Right lobe of liver (tissue), 4 donors: ENCODE data around the gene STAP2.
"Not testable (repeated sequence)": the region's sequence is repeated elsewhere in the genome, so short reads cannot be mapped to it uniquely, and the experiment has no call there.

Experiments
- POLR2A ChIP-seq: fragments of 450-650 bp; IDR thresholded peaks from one replicate; pipeline ENCODE4 v1.6.1; 2017; ENCODE audit warnings: antibody characterized with exemption, mild to moderate bottlenecking
- TF ChIP-seq, protein P1 (sequence below), 4 donors: fragments of 200-600 bp in 3 of 4; fragments of 450-650 bp in 1 of 4; IDR thresholded peaks; one replicate each; pipeline versions ENCODE4 v1.5.1 to v1.8.0; 2016 to 2022; ENCODE audit warnings: antibody characterized with exemption in 4 of 4, mild to moderate bottlenecking in 2 of 4
- donor health status: DM: no; HTN: no; CAD: no.
- donor health status: DM: no; HTN: no; CAD: no.
- donor health status: DM: no; HTN: yes; CAD: no.

DNA sequence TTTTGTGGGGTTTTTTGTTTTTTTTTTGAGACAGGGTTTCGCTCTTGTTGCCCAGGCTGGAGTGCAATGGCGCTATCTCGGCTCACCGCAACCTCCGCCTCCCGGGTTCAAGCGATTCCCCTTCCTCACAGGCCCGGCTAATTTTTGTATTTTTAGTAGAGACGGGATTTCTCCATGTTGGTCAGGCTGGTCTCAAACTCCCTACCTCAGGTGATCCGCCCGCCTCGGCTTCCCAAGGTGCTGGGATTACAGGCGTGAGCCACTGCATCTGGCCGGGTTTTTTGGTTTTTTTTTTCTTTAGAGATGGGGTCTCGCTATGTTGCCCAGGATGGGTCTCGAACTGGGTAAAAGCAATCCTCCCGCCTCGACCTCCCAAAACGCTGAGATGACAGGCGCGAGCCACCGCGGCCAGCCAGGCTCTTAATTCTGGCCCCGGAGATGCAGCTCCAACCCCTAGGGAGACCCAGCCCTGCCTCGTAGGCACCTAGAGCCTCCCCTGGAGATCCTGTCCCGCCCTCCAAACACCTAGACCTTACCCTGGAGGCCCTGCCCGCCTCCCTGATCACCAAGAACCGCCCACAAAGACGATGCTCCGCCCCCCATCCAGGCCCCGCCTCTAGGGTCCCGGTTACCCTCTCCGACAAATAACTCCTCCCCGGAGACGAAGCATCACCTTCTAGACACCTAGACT, 9.5 kb downstream of the STAP2 start:
- not testable (repeated sequence) for TF ChIP-seq POLR2A
- TF ChIP-seq, protein P1, sequence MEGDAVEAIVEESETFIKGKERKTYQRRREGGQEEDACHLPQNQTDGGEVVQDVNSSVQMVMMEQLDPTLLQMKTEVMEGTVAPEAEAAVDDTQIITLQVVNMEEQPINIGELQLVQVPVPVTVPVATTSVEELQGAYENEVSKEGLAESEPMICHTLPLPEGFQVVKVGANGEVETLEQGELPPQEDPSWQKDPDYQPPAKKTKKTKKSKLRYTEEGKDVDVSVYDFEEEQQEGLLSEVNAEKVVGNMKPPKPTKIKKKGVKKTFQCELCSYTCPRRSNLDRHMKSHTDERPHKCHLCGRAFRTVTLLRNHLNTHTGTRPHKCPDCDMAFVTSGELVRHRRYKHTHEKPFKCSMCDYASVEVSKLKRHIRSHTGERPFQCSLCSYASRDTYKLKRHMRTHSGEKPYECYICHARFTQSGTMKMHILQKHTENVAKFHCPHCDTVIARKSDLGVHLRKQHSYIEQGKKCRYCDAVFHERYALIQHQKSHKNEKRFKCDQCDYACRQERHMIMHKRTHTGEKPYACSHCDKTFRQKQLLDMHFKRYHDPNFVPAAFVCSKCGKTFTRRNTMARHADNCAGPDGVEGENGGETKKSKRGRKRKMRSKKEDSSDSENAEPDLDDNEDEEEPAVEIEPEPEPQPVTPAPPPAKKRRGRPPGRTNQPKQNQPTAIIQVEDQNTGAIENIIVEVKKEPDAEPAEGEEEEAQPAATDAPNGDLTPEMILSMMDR (IDR thresholded peaks at IDR 0.05): not testable (repeated sequence)
